ENCODE measurements around the gene DHX38.

The DHX38 gene

GRCh38 chr16:72162105-72162692 lies 68.6 kb downstream of the DHX38 start:
- no peak for DNase-seq (ENCODE audit: low read depth, low spot score)
- Histone ChIP-seq H3K9me3 (ENCODE audit: low read depth, low read length) (no peaks in the 10 kb centered on the region), H3K27ac (no peak overlapping the region), H3K4me3 (no peak overlapping the region), H3K36me3 (ENCODE audit: insufficient read depth, low read length) (no peaks in the 10 kb centered on the region), H3K9ac (ENCODE audit: insufficient read length) (no peak overlapping the region)
- TF ChIP-seq POLR2AphosphoS5 (IDR thresholded peaks at IDR 0.05; ENCODE audit: borderline replicate concordance, low read depth, low read length) (no peak), EZH2 (IDR thresholded peaks at IDR 0.05) (no peak), FOXP2 (optimal IDR thresholded peaks at IDR 0.05; ENCODE audit: control extremely low read depth, extremely low read length, insufficient read depth) (no peak)
